ENCODE data around the gene EVL.
A peak's percentile ranks its signal among the peaks of the same experiment; 100 is the strongest.
"Not testable (repeated sequence)": the region's sequence is repeated elsewhere in the genome, so short reads cannot be mapped to it uniquely, and the experiment has no call there.

The EVL gene

GRCh38 chr14:100148837-100149731, 83.9 kb downstream of the EVL start:
- DNase-seq, result no peak

GRCh38 chr14:100149851-100150611, 84.8 kb downstream of the EVL start:
- no peak for DNase-seq

DNA sequence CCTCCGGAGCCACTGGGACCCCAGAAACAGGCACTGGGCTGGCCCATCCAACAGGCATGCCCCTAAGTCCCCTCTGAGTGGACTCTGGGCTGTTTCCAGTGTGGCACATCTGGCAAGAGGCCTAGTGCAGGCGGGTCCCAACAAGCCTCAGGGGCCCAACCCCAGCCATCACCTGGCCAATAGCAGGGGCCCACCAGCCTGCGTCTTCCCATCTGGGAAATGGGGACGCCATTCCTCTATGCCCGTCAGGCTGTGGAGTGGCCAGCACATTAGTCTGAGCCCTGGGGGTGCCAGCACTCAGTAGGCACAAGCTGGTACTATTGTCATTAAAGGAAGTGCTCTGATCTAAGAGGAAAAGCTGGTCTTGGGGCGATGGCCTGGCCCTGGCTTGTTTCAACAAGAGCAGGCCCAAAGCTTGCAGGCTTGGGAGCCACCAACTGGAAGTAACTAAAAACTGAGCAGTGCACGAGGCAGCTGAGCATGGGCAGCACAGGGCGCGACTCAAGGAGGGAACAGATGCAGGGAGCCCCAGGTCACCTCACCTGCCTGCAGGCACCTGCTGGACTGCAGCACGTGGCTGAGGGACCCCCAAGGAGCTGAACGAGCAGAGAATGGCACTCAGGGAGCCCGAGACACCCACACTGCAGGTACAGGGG, 85.8 kb downstream of the EVL start:
- no peak for DNase-seq

- no peak for DNase-seq
Measured at GRCh38 chr14:100152091-100152490, 86.9 kb downstream of the EVL start.

- DNase-seq, result no peak
Measured at GRCh38 chr14:100153560-100153959, 88.3 kb downstream of the EVL start.

GRCh38 chr14:100155049-100155621, 89.9 kb downstream of the EVL start:
- no peak for DNase-seq

DNA sequence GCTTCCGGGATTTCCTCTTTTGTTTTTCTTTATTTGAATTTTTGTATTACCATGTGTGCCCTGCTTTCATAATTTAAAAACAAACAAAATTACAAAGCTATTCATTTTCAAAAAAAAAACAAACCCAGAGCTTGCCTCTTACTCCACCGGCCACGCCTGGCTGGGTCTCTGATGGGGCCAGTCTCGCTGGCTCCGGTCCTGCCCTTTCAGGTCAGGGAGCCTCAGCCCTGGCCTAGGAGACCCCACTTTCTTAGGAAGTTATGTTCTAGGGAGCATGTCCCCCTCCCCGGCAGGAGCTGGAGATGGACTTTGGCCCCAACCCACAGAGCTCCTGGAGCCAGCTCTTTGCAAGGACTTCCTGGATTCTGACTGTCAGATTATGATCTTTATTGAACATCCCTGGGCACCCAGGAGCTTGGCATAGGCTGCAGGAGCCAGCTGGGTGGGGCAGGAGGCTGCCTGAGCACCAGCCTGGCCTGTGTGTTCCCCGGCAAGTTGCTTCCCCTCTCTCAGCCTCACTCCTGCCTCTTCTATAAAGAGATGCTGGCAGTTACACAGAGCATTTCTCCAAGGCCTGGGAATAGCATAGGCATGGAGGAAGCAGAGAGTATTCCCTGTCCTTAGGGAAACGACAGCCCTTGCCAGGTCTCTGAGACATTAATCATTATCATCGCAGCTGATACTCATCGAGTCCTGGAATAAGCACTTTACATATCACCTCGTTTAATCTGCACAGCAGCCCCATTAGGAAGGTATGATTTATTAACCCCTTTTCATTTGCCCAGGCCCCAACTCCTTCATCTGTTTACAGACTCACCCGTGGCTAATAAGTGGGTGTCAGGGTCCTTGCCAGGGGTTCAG, 90.8 kb downstream of the EVL start:
- no peak for DNase-seq

GRCh38 chr14:100156776-100157175, 91.6 kb downstream of the EVL start:
- DNase-seq, result no peak

- DNase-seq, result not testable (repeated sequence)
Measured at GRCh38 chr14:100157548-100158232, 92.5 kb downstream of the EVL start.

GRCh38 chr14:100158566-100159093, 93.4 kb downstream of the EVL start:
- no peak for DNase-seq

DNA sequence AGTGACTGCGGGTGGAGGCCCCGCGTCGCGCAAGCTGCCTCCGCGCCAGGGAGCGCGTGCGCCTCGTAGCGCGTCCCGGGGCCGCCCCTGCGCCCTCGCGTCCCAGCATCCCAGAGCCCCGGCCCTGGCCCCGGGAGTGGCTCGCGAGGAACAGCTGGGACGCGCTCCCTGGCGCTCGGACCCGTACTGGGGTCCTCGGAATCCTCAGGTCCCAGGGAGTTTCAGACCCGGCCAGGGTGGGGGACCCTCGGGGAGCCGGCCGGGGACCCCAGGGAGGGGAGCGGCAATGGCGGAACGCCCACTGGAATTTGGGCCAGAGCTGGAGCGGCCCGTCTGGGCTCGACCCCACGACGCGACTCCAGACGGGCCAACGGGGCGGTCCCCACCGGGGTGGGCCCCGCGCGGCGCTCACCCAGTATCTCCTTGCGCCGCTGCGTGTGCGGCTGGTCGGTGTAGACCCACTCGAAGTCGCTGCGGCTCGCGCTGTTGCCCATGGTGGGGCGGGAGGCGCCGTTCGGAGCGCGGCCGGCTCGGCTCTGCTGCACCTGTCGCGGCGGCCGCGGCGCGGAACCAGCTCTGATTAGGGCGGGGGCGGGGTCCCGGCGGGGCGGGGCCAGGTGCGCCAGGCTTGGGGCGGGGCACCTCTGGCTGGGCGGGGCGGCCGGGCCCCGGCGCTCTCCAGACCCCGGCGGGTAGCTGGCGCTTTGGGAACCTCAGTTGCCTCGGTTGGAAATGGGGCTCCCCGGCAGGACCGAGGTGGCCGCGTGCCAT, 94.1 kb downstream of the EVL start, which contains the start of gene DEGS2:
Gene DEGS2, minus strand, starts transcription at position 552 of the 771 bp plus-strand sequence. Its CDS starts 58 bp downstream, at position 494.
- DNase-seq, result peak; percentile 68

- DNase-seq, result no peak
Measured at GRCh38 chr14:100159865-100160533, 94.8 kb downstream of the EVL start.

DNA sequence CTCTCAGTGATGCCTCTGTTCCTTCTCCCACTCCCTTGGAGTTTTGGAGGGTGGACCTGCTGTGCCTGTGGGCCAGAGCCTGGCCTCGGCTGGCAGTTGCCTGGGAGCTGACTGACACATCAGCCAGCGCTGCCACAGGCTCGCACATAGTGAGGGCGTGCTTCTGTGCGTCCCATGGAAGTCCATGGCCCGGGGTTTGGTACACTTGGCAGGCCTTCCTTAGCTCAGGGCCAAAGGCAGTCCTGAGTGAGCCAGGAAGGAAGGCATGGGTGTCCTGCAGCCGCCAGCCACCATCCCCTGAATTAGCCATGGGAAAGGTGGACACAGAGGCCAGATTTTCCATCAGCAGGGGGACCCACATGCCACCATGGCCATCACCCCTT, 95.3 kb downstream of the EVL start:
- DNase-seq, result no peak

DNA sequence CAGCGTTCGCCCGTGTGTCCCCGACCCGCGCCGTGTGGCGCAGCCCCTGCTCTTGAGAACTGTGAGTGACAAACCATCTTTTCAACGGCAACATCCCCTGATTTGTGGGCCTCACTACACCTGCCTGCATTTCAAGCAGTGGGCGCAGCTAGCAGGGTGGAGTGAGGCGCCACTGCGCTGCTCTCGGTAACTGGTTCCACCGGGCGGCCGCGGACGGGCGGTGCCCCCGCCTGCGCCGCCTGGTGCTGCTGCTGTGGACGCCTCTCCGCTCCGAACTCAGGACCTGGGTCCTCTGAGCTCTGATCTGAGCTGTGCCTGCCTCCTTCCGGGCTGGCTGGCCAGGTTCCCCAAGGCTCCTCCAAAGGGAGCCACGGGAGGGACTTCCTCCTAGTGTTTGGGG, 100.2 kb downstream of the EVL start:
- no peak for DNase-seq

- DNase-seq, result no peak
Measured at GRCh38 chr14:100165831-100166440, 100.7 kb downstream of the EVL start.

- no peak for DNase-seq
Measured at GRCh38 chr14:100168506-100168905, 103.3 kb downstream of the EVL start.

DNA sequence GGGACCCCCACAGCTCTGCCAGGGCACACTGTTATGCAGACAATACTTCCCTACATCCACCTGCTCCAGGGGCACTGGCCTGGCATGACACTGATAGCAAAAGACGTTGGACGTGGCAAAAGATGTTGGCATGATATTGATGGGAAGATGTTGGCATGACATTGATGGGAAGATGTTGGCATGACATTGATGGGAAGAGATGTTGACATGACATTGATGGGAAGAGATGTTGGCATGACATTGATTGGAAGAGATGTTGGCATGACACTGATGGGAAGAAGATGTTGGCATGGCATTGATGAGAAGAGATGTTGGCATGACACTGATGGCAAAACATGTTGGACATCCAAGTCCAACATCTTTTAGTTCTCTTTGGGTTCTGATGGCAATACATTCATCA, 105.7 kb downstream of the EVL start:
- no peak for DNase-seq

GRCh38 chr14:100172811-100173210, 107.6 kb downstream of the EVL start:
- DNase-seq, result no peak

- DNase-seq, result no peak
Measured at GRCh38 chr14:100173353-100173752, 108.1 kb downstream of the EVL start.

Data from activated naive CD4-positive, alpha-beta T cell treated with anti-CD3 and anti-CD28 coated beads, Interleukin-2, amount 50 U/mL, for 16 hours (primary cell).